OCI-LY3 (cell line): Measurements from ENCODE around the gene ASF1B.

Source experiments
- H2AFZ ChIP-seq: fragments of 200-600, 300-600 bp; shearing (Covaris generic); 2 replicates; pipeline ENCODE4 v1.6.0; 2014; ENCODE audit warnings: antibody characterized with exemption, low read depth, low read length
- H3K27ac ChIP-seq: fragments of 200-600, 300-600 bp; sonication (generic); 2 replicates; pipeline ENCODE4 v1.5.1; 2014; ENCODE audit warnings: mild to moderate bottlenecking, low read length, moderate library complexity, mixed read lengths
- H3K27me3 ChIP-seq: fragments of 200-600, 300-600 bp; sonication (generic); 2 replicates; pipeline ENCODE4 v1.6.1; 2014; ENCODE audit warnings: low read depth, low read length, mixed read lengths
- H3K36me3 ChIP-seq: fragments of 200-600, 300-600 bp; sonication (generic); replicated peaks from 2 replicates; pipeline ENCODE3; 2014; ENCODE audit warnings: low read depth, low read length, mixed read lengths
- H3K4me1 ChIP-seq: fragments of 300-600, 200-600 bp; sonication (generic); 2 replicates; pipeline ENCODE4 v1.6.1; 2014; ENCODE audit warnings: low read length, mixed read lengths
- H3K4me2 ChIP-seq: fragments of 200-600, 300-600 bp; sonication (generic); 2 replicates; pipeline ENCODE4 v1.6.1; 2014; ENCODE audit warnings: low read length, mixed read lengths
- H3K4me3 ChIP-seq: fragments of 300-600, 200-600 bp; sonication (generic); 2 replicates; pipeline ENCODE4 v1.5.1; 2014; ENCODE audit warnings: antibody characterized with exemption, mild to moderate bottlenecking, low read length, moderate library complexity
- H3K79me2 ChIP-seq: fragments of 300-600, 200-600 bp; shearing (Covaris generic); 2 replicates; pipeline ENCODE4 v1.6.1; 2014; ENCODE audit warnings: mild to moderate bottlenecking, low read length, mixed read lengths
- H3K9ac ChIP-seq: fragments of 300-600, 200-600 bp; shearing (Covaris generic); 2 replicates; pipeline ENCODE4 v1.6.0; 2014; ENCODE audit warnings: mild to moderate bottlenecking, low read length, moderate library complexity
- H3K9me3 ChIP-seq: fragments of 200-600, 300-600 bp; shearing (Covaris generic); 2 replicates; pipeline ENCODE4 v1.6.1; 2014; ENCODE audit warnings: low read length, mixed read lengths; ENCODE audit not compliant: insufficient read depth
- H4K20me1 ChIP-seq: fragments of 200-600, 300-600 bp; sonication (generic); 2 replicates; pipeline ENCODE4 v1.6.1; 2016; ENCODE audit warnings: low read length, mixed read lengths; ENCODE audit not compliant: insufficient read depth
- CTCF ChIP-seq: fragments of 200-600, 300-600 bp; sonication (generic); IDR thresholded peaks from 2 replicates; pipeline ENCODE4 v1.5.1; 2014; ENCODE audit warnings: antibody characterized with exemption, low read length, low read depth
- EZH2phosphoT487 ChIP-seq: fragments of 200-600 bp; shearing (Covaris generic); IDR thresholded peaks from 2 replicates; pipeline ENCODE4 v1.6.1; 2018; ENCODE audit warnings: antibody characterized with exemption, mixed run types, low read depth

ASF1B gene

DNA sequence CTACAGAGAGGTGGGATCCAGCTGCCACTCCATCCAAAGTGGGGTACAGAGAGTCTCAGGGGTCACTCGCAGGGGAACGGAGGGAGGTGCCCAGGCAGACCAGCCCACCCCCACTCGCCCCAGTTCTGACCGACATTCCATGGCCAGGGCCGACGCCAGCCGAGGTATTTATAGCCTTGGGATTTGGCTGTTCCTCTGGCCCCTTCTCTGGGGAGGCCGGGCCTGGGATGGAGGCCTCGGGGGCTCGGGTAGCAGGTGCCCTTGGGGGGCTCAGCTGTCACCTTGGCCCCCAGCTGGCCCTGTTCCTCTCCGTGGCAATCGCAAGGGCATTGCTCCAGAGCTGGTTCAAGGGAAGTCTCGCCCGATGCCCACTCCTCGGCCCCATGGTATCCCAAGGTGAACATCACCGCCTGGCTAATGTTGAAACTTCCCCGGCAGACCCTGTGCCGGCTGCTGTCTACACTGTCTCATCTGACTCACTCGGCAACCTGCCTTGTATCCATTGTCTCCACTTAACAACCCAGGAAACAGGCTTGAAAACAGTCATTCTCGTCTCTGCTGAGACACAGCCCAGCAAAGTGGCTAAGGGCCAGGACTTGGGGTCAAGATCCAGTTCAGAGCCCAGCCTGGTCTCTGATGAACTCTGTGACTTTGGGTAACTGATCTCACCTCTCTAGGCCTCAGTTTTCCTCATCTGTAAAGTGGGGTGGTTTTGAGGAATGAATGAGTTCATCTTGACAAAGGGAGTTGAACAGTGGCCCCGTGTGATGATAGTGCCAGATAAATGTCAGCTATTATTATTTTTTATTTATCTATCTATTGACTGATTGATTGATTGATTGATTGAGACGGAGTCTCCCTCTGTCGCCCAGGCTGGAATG lies 28.6 kb downstream of the ASF1B start:
- Histone ChIP-seq H2AFZ (no peak overlapping the region), H3K4me3 (no peak overlapping the region), H4K20me1 (no peaks in the 10 kb centered on the region), H3K27ac (no peak overlapping the region), H3K4me2 (no peak overlapping the region), H3K36me3 (no peaks in the 10 kb centered on the region), H3K9ac (no peak overlapping the region), H3K27me3 (no peaks in the 10 kb centered on the region), H3K9me3 (no peaks in the 10 kb centered on the region), H3K79me2 (no peaks in the 10 kb centered on the region; the same call in 1 of the 2 replicates), H3K4me1 (peaks cover under 1% of the 10 kb centered on the region; the same call in 1 of the 2 replicates)
- no peak for TF ChIP-seq EZH2phosphoT487
- no peak for TF ChIP-seq CTCF

- Histone ChIP-seq H3K27ac (no peak overlapping the region), H4K20me1 (no peaks in the 10 kb centered on the region), H3K36me3 (peaks cover 7% of the 10 kb centered on the region), H3K4me3 (no peak overlapping the region), H3K4me1 (no peaks in the 10 kb centered on the region), H3K27me3 (no peaks in the 10 kb centered on the region), H3K9ac (no peak overlapping the region), H3K79me2 (no peaks in the 10 kb centered on the region), H3K9me3 (no peaks in the 10 kb centered on the region), H3K4me2 (no peak overlapping the region), H2AFZ (no peak overlapping the region)
- TF ChIP-seq EZH2phosphoT487: no peak
Measured at GRCh38 chr19:14106840-14107239, 29.5 kb downstream of the ASF1B start.

GRCh38 chr19:14105680-14106079 lies 30.7 kb downstream of the ASF1B start:
- no peaks in the 10 kb centered on the region for H3K4me1 ChIP-seq
- peaks cover 9% of the 10 kb centered on the region for H3K36me3 ChIP-seq
- H4K20me1 ChIP-seq: no peaks in the 10 kb centered on the region
- no peak overlapping the region for H3K27ac ChIP-seq
- no peak overlapping the region for H3K9ac ChIP-seq
- H3K4me3 ChIP-seq: no peak overlapping the region
- H3K27me3 ChIP-seq: no peaks in the 10 kb centered on the region
- H3K79me2 ChIP-seq: no peaks in the 10 kb centered on the region
- H3K4me2 ChIP-seq: no peak overlapping the region
- no peak overlapping the region for H2AFZ ChIP-seq
- H3K9me3 ChIP-seq: no peaks in the 10 kb centered on the region
- TF ChIP-seq CTCF (no peak), EZH2phosphoT487 (no peak)

DNA sequence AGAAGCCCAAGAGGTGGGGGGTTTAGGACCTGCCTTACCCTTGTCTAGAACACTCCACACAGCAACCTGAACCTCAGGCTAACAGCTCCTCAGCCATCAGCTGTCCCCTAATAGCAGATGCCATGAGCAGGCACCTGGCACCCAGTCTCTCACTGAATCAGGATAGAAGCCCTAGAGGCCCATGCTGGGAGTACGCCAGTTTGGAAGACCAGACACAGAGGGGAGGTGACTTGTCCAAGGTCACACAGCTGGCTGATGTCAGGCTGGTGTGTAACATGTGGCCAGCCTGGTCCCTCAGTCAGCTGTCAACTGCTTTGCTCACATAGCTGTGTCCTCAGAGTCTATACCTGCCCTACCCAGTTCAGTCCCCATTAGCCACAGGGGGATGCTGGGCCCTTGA lies 33.1 kb downstream of the ASF1B start:
- H3K27ac ChIP-seq: no peak overlapping the region
- H3K4me2 ChIP-seq: no peak overlapping the region
- H3K36me3 ChIP-seq: peaks cover 12% of the 10 kb centered on the region
- no peaks in the 10 kb centered on the region for H3K27me3 ChIP-seq
- no peak overlapping the region for H3K4me3 ChIP-seq
- no peaks in the 10 kb centered on the region for H3K9me3 ChIP-seq
- H3K9ac ChIP-seq: no peak overlapping the region
- no peak for TF ChIP-seq EZH2phosphoT487
- no peak for TF ChIP-seq CTCF
- no peaks in the 10 kb centered on the region for H3K79me2 ChIP-seq
- no peaks in the 10 kb centered on the region for H4K20me1 ChIP-seq
- H2AFZ ChIP-seq: no peak overlapping the region
- no peaks in the 10 kb centered on the region for H3K4me1 ChIP-seq
